Measurements from ENCODE around the gene CDK3. TPM values are rescaled to one million over a fixed set of nuclear protein-coding genes. Genes with fewer than 3 reads are reported as not detected.
"Not testable (repeated sequence)": the region's sequence is repeated elsewhere in the genome, so short reads cannot be mapped to it uniquely, and the experiment has no call there.

The CDK3 gene
- total and polyA plus RNA-seq, 2 donors (not counting 1 experiment from before 2014, with no cell fraction given): 15.0 to 20.5 TPM

- no peaks in the 10 kb centered on the region for H3K27me3 Mint-ChIP-seq
- peaks cover 16% of the 10 kb centered on the region for H3K4me1 Mint-ChIP-seq
- intact Hi-C loops (cut with micrococcal nuclease): no loop called here
- H3K4me3 Mint-ChIP-seq: no peak overlapping the region
- ChIA-PET CTCF (no interaction called here), POLR2A (interaction anchor here (0.6 kb wide), 1 partner anchor 1472 kb away, joined by 5 read pairs; no protein-coding TSS in a partner anchor)
- 46% methylated on average over 1 of the region's 4 CpGs for WGBS (ENCODE audit: insufficient coverage)
- ATAC-seq (ENCODE audit: low read depth) (no peak), DNase-seq (no peak)
- Histone ChIP-seq H3K4me2 (replicated peaks; ENCODE audit: low read depth, low read length, poor library complexity, severe bottlenecking) (no peak overlapping the region), H3K36me3 (replicated peaks in 1 of 2; ENCODE audit: control extremely low read depth in 1 of 2, control insufficient read depth in 1 of 2, extremely low read depth in 1 of 2, insufficient read depth in 2 of 2, low read length in 1 of 2) (peaks cover 0 to 7% of the 10 kb centered on the region in 2 experiments), H3K9me3 (ENCODE audit: control extremely low read depth in 1 of 3, control insufficient read depth in 2 of 3, insufficient read depth in 1 of 3, low read length in 2 of 3) (no peaks in the 10 kb centered on the region), H3K27me3 (replicated peaks in 1 of 4; ENCODE audit: control extremely low read depth in 1 of 4, control insufficient read depth in 3 of 4, insufficient read depth in 4 of 4, low read length in 3 of 4) (no peaks in the 10 kb centered on the region), H2AFZ (ENCODE audit: insufficient read depth, low read depth, low read length, poor library complexity, severe bottlenecking) (no peak overlapping the region), H3K9ac (ENCODE audit: low read length) (no peak overlapping the region), H3K4me1 (ENCODE audit: control insufficient read depth in 2 of 2, insufficient read depth in 2 of 2, low read length in 2 of 2) (peaks cover 4 to 7% of the 10 kb centered on the region in 2 donors), H3K4me3 (ENCODE audit: control extremely low read depth in 1 of 5, extremely low read depth in 1 of 5, insufficient read depth in 1 of 5, low read depth in 2 of 5, low read length in 4 of 5) (no peak overlapping the region), H3K27ac (ENCODE audit: low read length in 2 of 2) (no peak overlapping the region), H3K79me2 (ENCODE audit: control insufficient read depth, insufficient read depth, low read length) (peaks cover 12% of the 10 kb centered on the region), H4K20me1 (ENCODE audit: control insufficient read depth, insufficient read depth, low read length, poor library complexity, severe bottlenecking) (no peaks in the 10 kb centered on the region)
- no peaks in the 10 kb centered on the region for H3K9me3 Mint-ChIP-seq (ENCODE audit: insufficient read depth)
- TF ChIP-seq CTCF (IDR thresholded peaks at IDR 0.05) (no peak), EZH2 (IDR thresholded peaks at IDR 0.05; ENCODE audit: borderline replicate concordance, insufficient read depth, low read depth, low read length, poor library complexity, severe bottlenecking) (no peak)
- H3K27ac Mint-ChIP-seq: no peak overlapping the region
Observed at GRCh38 chr17:75970011-75970523, 30.6 kb upstream of the CDK3 start.

- ChIA-PET CTCF (interaction anchor here (0.6 to 1.3 kb wide), 2 partner anchors 9 to 46 kb away, joined by 3 read pairs; no protein-coding TSS in a partner anchor), POLR2A (interaction anchor here (0.6 kb wide), 1 partner anchor 1471 kb away, joined by 5 read pairs; no protein-coding TSS in a partner anchor)
- H3K27me3 Mint-ChIP-seq: no peaks in the 10 kb centered on the region
- Histone ChIP-seq H2AFZ (ENCODE audit: insufficient read depth, low read depth, low read length, poor library complexity, severe bottlenecking) (no peak overlapping the region), H3K79me2 (ENCODE audit: control insufficient read depth, insufficient read depth, low read length) (peaks cover 14% of the 10 kb centered on the region), H3K9ac (ENCODE audit: low read length) (no peak overlapping the region), H3K4me3 (ENCODE audit: control extremely low read depth in 1 of 5, extremely low read depth in 1 of 5, insufficient read depth in 1 of 5, low read depth in 2 of 5, low read length in 4 of 5) (no peak overlapping the region), H3K9me3 (ENCODE audit: control extremely low read depth in 1 of 3, control insufficient read depth in 2 of 3, insufficient read depth in 1 of 3, low read length in 2 of 3) (no peaks in the 10 kb centered on the region), H4K20me1 (ENCODE audit: control insufficient read depth, insufficient read depth, low read length, poor library complexity, severe bottlenecking) (no peaks in the 10 kb centered on the region), H3K27me3 (replicated peaks in 1 of 4; ENCODE audit: control extremely low read depth in 1 of 4, control insufficient read depth in 3 of 4, insufficient read depth in 4 of 4, low read length in 3 of 4) (no peaks in the 10 kb centered on the region), H3K36me3 (replicated peaks in 1 of 2; ENCODE audit: control extremely low read depth in 1 of 2, control insufficient read depth in 1 of 2, extremely low read depth in 1 of 2, insufficient read depth in 2 of 2, low read length in 1 of 2) (peaks cover 0 to 7% of the 10 kb centered on the region in 2 experiments), H3K4me2 (replicated peaks; ENCODE audit: low read depth, low read length, poor library complexity, severe bottlenecking) (no peak overlapping the region), H3K4me1 (ENCODE audit: control insufficient read depth in 2 of 2, insufficient read depth in 2 of 2, low read length in 2 of 2) (peaks cover 4 to 7% of the 10 kb centered on the region in 2 donors), H3K27ac (ENCODE audit: low read length in 2 of 2) (no peak overlapping the region)
- peaks cover 17% of the 10 kb centered on the region for H3K4me1 Mint-ChIP-seq
- no peak overlapping the region for H3K27ac Mint-ChIP-seq
- ATAC-seq (ENCODE audit: low read depth) (no peak), DNase-seq (no peak)
- 100% methylated on average over 5 of the region's 7 CpGs for WGBS (ENCODE audit: insufficient coverage)
- intact Hi-C loops (cut with micrococcal nuclease): no loop called here
- no peak for TF ChIP-seq CTCF (IDR thresholded peaks at IDR 0.05)
- TF ChIP-seq EZH2 (IDR thresholded peaks at IDR 0.05; ENCODE audit: borderline replicate concordance, insufficient read depth, low read depth, low read length, poor library complexity, severe bottlenecking): no peak
- no peaks in the 10 kb centered on the region for H3K9me3 Mint-ChIP-seq (ENCODE audit: insufficient read depth)
- no peak overlapping the region for H3K4me3 Mint-ChIP-seq
Observed at GRCh38 chr17:75970626-75971025, 30.0 kb upstream of the CDK3 start.

GRCh38 chr17:75975187-75975586 is 25.5 kb upstream of the CDK3 start:
- POLR2A ChIA-PET: interaction anchor here (0.7 kb wide), 1 partner anchor 15 kb away, joined by 4 read pairs; no protein-coding TSS in a partner anchor
- H3K27me3 ChIP-seq (replicated peaks in 1 of 4; ENCODE audit: control extremely low read depth in 1 of 4, control insufficient read depth in 3 of 4, insufficient read depth in 4 of 4, low read length in 3 of 4); H3K27ac ChIP-seq (ENCODE audit: low read length in 2 of 2); H3K27ac Mint-ChIP-seq; H4K20me1 ChIP-seq (ENCODE audit: control insufficient read depth, insufficient read depth, low read length, poor library complexity, severe bottlenecking); H3K36me3 ChIP-seq (replicated peaks in 1 of 2; ENCODE audit: control extremely low read depth in 1 of 2, control insufficient read depth in 1 of 2, extremely low read depth in 1 of 2, insufficient read depth in 2 of 2, low read length in 1 of 2); H3K4me2 ChIP-seq (replicated peaks; ENCODE audit: low read depth, low read length, poor library complexity, severe bottlenecking); H3K9ac ChIP-seq (ENCODE audit: low read length); H3K4me3 Mint-ChIP-seq; ATAC-seq (ENCODE audit: low read depth); H3K9me3 ChIP-seq (ENCODE audit: control extremely low read depth in 1 of 3, control insufficient read depth in 2 of 3, insufficient read depth in 1 of 3, low read length in 2 of 3); intact Hi-C loops (cut with micrococcal nuclease); H3K9me3 Mint-ChIP-seq (ENCODE audit: insufficient read depth); H3K27me3 Mint-ChIP-seq; H2AFZ ChIP-seq (ENCODE audit: insufficient read depth, low read depth, low read length, poor library complexity, severe bottlenecking); H3K4me3 ChIP-seq (ENCODE audit: control extremely low read depth in 1 of 5, extremely low read depth in 1 of 5, insufficient read depth in 1 of 5, low read depth in 2 of 5, low read length in 4 of 5); DNase-seq: not testable (repeated sequence)
- H3K4me1 Mint-ChIP-seq: peaks cover 39% of the 10 kb centered on the region
- Histone ChIP-seq H3K79me2 (ENCODE audit: control insufficient read depth, insufficient read depth, low read length) (peaks cover 35% of the 10 kb centered on the region), H3K4me1 (ENCODE audit: control insufficient read depth in 2 of 2, insufficient read depth in 2 of 2, low read length in 2 of 2) (peaks cover 7 to 14% of the 10 kb centered on the region in 2 donors)
- 100% methylated on average over 3 of the region's 6 CpGs for WGBS (ENCODE audit: insufficient coverage)
- CTCF ChIA-PET: interaction anchor here (1.0 kb wide), 1 partner anchor 21 kb away, joined by 3 read pairs; no protein-coding TSS in a partner anchor
